Activated T-cell treated with anti-CD3 and anti-CD28 coated beads, Interleukin-2, amount 50 U/mL, for 72 hours (primary cell): ENCODE results near the gene DRD2. TPM values are rescaled to one million over a fixed set of nuclear protein-coding genes. Genes with fewer than 3 reads are reported as not detected.
"Not testable (repeated sequence)": the region's sequence is repeated elsewhere in the genome, so short reads cannot be mapped to it uniquely, and the experiment has no call there.

Source experiments
- ATAC-seq, 2 donors: fragments of 150-1000 bp; cut with Tn5 transposase; replicated peaks in 1 of 2; 2 replicates each; pipeline ENCODE4 v1.10.0; 2021; ENCODE audit warnings: moderate library complexity in 2 of 2, mild to moderate bottlenecking in 1 of 2
- DNase-seq, 2 donors: peaks; one replicate each; pipeline ENCODE4 v3.0.0; 2021 to 2022; ENCODE audit warnings: mixed read lengths in 1 of 2
- H3K27ac Mint-ChIP-seq: one replicate; pipeline ENCODE4 v1.8.0; 2022; ENCODE audit warnings: mild to moderate bottlenecking, moderate library complexity, mixed read lengths
- H3K27me3 Mint-ChIP-seq: one replicate; pipeline ENCODE4 v1.8.0; 2022; ENCODE audit warnings: low read depth, mixed read lengths
- H3K36me3 Mint-ChIP-seq, 2 donors: one replicate each; pipeline ENCODE4 v1.8.0; 2022; ENCODE audit warnings: mixed read lengths in 2 of 2, mild to moderate bottlenecking in 1 of 2; ENCODE audit not compliant: insufficient read depth in 2 of 2
- H3K4me1 Mint-ChIP-seq: one replicate; pipeline ENCODE4 v1.8.0; 2022; ENCODE audit warnings: low read depth, mixed read lengths
- H3K4me3 Mint-ChIP-seq, 2 donors: one replicate each; pipeline ENCODE4 v1.8.0; 2022; ENCODE audit warnings: mild to moderate bottlenecking in 2 of 2, mixed read lengths in 2 of 2, moderate library complexity in 2 of 2
- H3K9me3 Mint-ChIP-seq, 2 donors: one replicate each; pipeline ENCODE4 v1.8.0; 2022; ENCODE audit warnings: mixed read lengths in 2 of 2
- total RNA-seq, 2 donors: library from RNA; stranded (reverse); gene quantifications; one replicate each; pipeline ENCODE4 v1.2.3, GENCODE V29; 2022

DRD2 gene
- total RNA-seq = under 1 TPM; 0.12 to 0.30 TPM

DNA sequence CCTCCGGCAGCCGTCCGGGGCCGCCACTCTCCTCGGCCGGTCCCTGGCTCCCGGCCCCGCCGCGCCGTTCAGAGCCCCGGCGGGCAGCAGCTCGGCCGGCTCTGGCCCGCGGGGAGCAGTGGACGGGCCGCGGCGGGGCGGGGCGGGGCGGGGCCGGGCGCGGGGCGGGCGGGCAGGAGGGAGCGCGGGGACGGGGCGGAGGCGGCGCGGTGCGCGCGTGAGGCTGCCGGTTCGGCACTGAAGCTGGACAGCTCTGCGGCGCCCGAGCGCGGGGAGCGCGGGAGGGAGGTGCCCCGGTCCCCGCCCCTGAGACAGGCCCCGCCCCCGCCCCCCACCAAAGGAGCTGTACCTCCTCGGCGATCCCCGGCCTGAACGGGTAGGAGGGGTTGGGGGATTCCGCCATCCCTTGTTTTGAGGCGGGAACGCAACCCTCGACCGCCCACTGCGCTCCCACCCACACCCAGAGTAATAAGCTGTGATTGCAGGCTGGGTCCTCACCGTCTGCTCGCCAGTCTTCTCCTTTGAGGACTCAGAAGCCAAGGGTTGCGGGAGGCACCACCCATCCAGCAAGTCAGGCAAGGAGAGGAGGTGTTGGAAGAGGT lies at the start of gene DRD2:
TSS of gene DRD2 (minus strand) at position 239 of the 602 bp plus-strand sequence. CDS start 50,747 bp downstream, outside the sequence.
- DNase-seq = no peak
- no peaks in the 10 kb centered on the region for H3K9me3 Mint-ChIP-seq
- H3K27ac Mint-ChIP-seq = no peak within 1 kb of the TSS
- H3K4me1 Mint-ChIP-seq = peaks cover 13% of the 10 kb centered on the region
- peak within 1 kb of the TSS; percentile 68 to 71 for H3K4me3 Mint-ChIP-seq
- no peaks in the 10 kb centered on the region for H3K36me3 Mint-ChIP-seq
- no peak for ATAC-seq
- H3K27me3 Mint-ChIP-seq = peaks cover 68% of the 10 kb centered on the region

DNA sequence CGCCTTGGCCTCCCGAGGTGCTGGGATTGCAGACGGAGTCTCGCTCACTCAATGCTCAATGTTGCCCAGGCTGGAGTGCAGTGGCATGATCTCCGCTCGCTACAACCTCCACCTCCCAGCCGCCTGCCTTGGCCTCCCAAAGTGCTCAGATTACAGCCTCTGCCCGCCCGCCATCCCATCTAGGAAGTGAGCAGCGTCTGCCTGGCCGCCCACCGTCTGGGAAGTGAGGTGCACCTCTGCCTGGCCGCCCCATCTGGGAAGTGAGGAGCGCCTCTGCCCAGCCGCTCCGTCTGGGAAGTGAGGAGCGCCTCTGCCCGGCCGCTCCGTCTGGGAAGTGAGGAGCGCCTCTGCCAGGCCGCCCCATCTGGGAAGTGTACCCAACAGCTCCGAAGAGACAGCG lies 48.7 kb upstream of the DRD2 start:
- not testable (repeated sequence) for DNase-seq

DNA sequence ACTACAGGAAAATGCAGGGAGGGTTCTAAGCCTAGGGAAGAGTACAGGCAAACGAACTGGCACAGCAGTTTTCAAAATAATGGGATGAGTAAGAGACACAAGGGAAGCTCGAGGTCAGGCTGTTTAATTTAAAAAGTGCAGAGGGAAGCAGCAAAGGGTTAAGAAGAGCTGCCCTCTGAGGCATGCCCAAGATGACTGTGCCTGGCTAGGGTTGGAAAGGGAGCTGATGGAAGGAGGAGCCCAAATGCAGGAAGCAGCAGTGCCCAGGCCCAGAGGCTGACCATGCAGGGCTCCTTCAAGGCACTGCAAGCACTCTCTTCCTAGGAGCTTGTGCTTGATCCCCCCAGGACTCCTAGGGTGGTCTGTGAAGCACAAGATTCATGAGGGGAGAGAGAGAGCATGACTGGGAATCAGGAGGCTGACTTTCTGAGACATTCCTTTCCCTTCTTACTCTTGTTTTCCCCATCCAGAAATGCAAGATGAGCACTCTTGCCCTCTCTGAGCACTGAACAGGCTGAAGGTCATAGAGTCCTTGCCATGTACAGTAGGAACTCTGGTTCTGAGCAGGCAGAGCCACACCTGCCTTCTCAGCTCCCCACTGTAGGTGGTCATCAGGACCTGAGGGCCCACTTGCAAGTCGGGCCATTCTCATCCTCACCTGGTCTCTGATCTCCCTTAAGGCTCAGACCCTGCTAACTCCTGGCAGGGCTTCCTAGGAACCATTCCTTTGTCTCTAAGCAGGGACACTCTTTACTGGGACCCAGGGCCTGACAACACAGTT lies 46.7 kb upstream of the DRD2 start:
- Mint-ChIP-seq H3K36me3 (no peaks in the 10 kb centered on the region), H3K4me1 (no peaks in the 10 kb centered on the region), H3K9me3 (no peaks in the 10 kb centered on the region), H3K4me3 (no peak overlapping the region), H3K27me3 (peaks cover 26% of the 10 kb centered on the region), H3K27ac (no peak overlapping the region)
- DNase-seq (no peak), ATAC-seq (no peak)

More for the DNA sequence above, 48.7 kb upstream of the DRD2 start:
- H3K4me1 Mint-ChIP-seq, H3K9me3 Mint-ChIP-seq, H3K36me3 Mint-ChIP-seq, H3K4me3 Mint-ChIP-seq, ATAC-seq, H3K27ac Mint-ChIP-seq: not testable (repeated sequence)
- peaks cover 20% of the 10 kb centered on the region for H3K27me3 Mint-ChIP-seq

DNA sequence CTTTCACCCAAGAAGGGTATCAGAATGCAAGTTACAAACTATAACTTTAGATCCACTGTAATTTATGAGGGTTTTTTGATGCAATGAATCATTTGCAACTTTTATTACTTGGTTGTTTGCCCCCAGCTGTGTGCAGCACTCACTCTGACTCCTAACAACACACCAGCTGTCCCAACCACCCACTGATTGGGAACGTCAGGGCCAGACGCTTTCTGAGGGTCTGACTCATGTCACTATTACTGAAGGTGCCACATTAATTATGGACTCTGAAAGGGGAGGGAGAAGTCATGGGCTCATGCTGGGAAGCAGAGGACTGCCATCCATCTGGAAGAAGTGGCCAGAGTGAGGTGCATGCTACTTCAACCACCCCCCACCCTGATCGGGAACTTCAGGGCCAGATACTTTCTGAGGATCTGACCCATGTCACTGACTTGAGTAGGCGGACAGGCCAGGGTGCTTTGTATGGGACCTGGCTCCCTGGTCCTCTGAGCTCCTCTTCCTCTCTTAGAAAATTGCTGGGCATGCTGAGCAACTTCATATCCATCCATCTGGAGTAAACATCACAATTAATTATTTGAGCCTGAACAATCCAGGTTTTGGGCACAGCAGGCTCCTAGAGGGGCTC lies 44.9 kb upstream of the DRD2 start:
- Mint-ChIP-seq H3K27ac (no peak overlapping the region), H3K4me1 (no peaks in the 10 kb centered on the region)

DNA sequence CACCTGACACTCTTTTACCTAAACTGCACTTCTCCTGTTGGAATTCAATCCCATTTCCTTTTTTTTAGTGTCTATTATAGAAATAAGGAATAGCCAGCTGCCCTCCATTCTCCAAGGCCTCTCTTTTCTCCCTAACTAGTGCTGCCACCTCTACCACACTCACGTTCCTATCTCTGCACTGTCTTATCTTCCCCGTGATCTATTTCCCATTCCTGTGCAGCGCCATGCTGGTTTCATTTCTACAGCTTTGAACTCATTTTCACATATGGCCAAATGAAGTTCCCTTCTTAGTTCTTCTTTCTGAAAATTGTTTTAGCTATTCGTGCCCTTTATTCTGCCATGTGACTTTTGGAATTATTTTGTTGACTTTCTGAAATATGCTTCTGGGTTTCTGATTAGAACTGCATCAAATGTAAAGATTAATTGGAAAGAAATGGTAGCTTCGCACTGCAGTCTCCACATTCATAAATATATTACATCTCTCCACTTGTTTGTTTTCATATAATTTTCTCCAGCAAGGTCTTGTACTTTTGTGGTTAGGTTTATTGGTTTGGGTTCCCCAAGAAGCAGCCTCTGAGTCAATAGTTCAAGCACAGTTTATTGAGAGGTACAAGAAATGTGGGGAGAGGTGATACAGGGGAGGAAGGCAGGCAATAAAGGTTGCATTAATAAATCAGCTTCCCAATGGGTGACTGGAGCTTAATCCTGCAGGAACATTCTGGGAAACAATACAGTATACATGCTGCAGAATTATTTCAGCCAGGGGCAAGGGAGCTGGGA lies 43.7 kb upstream of the DRD2 start:
- Mint-ChIP-seq H3K4me1 (no peaks in the 10 kb centered on the region), H3K27me3 (peaks cover 39% of the 10 kb centered on the region), H3K36me3 (no peaks in the 10 kb centered on the region), H3K9me3 (no peaks in the 10 kb centered on the region), H3K27ac (no peak overlapping the region), H3K4me3 (no peak overlapping the region)
- ATAC-seq (no peak), DNase-seq (no peak)

More for the DNA sequence above, 44.9 kb upstream of the DRD2 start:
- H3K36me3 Mint-ChIP-seq = no peaks in the 10 kb centered on the region
- H3K4me3 Mint-ChIP-seq = no peak overlapping the region
- no peaks in the 10 kb centered on the region for H3K9me3 Mint-ChIP-seq
- ATAC-seq (no peak), DNase-seq (no peak)
- H3K27me3 Mint-ChIP-seq = peaks cover 32% of the 10 kb centered on the region

DNA sequence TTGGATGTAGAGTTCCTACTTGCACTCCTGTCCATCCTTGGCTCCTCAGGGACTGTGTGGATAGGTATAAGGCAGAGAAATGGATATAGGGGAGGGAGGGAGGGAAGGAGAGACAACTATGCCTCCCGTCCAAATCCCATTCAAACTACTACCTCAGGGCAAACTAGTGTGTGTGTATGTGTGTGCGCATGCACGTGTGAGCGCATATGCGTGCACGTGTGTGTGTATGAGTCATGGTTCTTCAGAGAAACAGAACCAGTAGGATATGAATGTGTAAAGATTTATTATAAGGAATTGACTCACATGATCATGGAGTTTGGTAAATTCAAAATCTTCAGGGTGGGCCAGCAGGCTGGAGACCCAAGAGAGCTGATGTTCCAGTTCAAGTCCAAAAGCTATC lies 42.2 kb upstream of the DRD2 start:
- Mint-ChIP-seq H3K9me3 (no peaks in the 10 kb centered on the region), H3K4me1 (no peaks in the 10 kb centered on the region), H3K27me3 (peaks cover 39% of the 10 kb centered on the region), H3K36me3 (no peaks in the 10 kb centered on the region), H3K4me3 (no peak overlapping the region), H3K27ac (no peak overlapping the region)
- no peak for DNase-seq
- no peak for ATAC-seq

DNA sequence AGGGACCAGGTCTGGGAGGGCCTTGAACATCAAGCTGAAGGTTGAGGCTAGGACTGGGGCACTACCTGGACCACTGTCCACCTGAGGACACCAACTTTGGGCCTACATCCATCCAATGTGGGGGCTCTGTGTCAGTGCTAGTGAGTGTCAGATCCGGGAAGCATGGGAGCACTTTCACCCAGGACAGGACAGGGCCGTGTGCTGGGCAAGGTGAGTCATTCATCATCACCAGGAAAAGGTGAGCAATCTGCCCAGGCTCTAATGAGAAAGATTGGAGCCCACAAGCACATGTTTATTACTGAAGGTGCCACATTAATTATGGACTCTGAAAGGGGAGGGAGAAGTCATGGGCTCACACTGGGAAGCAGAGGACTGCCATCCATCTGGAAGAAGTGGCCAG lies 39.7 kb upstream of the DRD2 start:
- H3K4me3 Mint-ChIP-seq = no peak overlapping the region
- ATAC-seq (no peak), DNase-seq (no peak)
- H3K27me3 Mint-ChIP-seq = peaks cover 24% of the 10 kb centered on the region
- no peak overlapping the region for H3K27ac Mint-ChIP-seq
- H3K9me3 Mint-ChIP-seq = no peaks in the 10 kb centered on the region
- no peaks in the 10 kb centered on the region for H3K4me1 Mint-ChIP-seq
- H3K36me3 Mint-ChIP-seq = no peaks in the 10 kb centered on the region

DNA sequence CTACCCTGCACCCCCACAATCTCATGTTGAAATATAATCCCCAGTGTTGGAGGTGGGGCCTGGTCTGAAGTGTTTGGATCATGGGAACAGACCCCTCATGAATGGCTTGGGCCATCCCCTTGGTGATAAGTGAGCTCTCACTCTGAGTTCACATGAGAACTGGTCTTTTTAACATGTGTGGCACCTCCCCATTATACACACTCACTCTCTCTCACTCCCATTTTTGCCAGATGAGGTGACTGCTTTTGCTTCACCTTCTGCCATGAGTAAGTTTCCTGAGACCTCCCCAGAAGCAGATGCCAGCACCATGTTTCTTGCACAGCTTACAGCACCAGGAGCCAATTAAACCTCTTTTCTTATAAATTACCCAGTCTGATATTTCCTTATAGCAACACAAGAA lies 32.1 kb upstream of the DRD2 start:
- no peak for DNase-seq
- H3K27ac Mint-ChIP-seq = no peak overlapping the region
- peaks cover 22% of the 10 kb centered on the region for H3K27me3 Mint-ChIP-seq
- no peaks in the 10 kb centered on the region for H3K9me3 Mint-ChIP-seq
- H3K4me3 Mint-ChIP-seq = no peak overlapping the region
- no peaks in the 10 kb centered on the region for H3K4me1 Mint-ChIP-seq
- H3K36me3 Mint-ChIP-seq = no peaks in the 10 kb centered on the region
- ATAC-seq = no peak

DNA sequence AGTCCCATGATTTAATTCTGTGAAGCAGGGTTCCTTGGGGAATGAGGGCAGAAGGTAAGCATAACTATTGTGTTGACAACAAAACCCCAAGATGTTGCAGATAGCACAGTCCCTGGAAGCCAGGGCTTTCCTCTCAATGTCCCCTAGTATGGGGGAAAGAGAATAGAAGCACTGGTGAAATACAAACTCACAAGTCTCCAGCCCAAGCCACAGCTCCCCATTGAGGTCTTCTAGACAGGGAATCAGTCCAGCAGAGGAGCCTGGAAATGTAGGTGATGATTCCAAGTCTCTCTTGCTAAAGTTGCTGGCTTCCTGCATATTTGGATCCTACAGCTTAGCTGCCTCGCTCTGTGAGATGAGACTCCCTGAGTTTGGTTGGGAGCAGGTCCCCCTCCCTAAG lies 31.7 kb upstream of the DRD2 start:
- no peaks in the 10 kb centered on the region for H3K9me3 Mint-ChIP-seq
- H3K27me3 Mint-ChIP-seq = peaks cover 22% of the 10 kb centered on the region
- no peaks in the 10 kb centered on the region for H3K36me3 Mint-ChIP-seq
- no peak for ATAC-seq
- no peak overlapping the region for H3K27ac Mint-ChIP-seq
- DNase-seq = no peak
- no peak overlapping the region for H3K4me3 Mint-ChIP-seq
- no peaks in the 10 kb centered on the region for H3K4me1 Mint-ChIP-seq

DNA sequence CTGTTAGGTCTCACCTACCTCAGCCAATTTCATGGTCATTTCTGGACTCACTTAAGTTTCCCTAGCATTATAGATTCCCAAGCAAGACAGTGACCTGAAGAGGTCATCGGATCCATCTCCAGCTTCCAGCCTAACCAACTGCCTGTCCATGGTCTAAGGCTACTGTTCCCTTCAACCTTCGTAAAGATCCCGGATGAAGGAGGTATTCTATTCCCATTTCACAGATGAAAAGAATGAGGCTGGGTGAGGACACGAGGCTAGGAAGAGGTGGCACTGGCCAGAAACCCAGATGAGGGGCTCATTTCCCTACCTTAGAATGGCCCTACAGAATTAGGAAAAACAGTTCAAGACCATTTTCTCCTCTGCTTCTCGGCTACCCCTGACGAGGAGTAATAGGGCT lies 31.3 kb upstream of the DRD2 start:
- Mint-ChIP-seq H3K27ac (no peak overlapping the region), H3K27me3 (peaks cover 22% of the 10 kb centered on the region), H3K36me3 (no peaks in the 10 kb centered on the region), H3K9me3 (no peaks in the 10 kb centered on the region), H3K4me1 (no peaks in the 10 kb centered on the region), H3K4me3 (no peak overlapping the region)
- ATAC-seq = no peak
- DNase-seq = no peak

DNA sequence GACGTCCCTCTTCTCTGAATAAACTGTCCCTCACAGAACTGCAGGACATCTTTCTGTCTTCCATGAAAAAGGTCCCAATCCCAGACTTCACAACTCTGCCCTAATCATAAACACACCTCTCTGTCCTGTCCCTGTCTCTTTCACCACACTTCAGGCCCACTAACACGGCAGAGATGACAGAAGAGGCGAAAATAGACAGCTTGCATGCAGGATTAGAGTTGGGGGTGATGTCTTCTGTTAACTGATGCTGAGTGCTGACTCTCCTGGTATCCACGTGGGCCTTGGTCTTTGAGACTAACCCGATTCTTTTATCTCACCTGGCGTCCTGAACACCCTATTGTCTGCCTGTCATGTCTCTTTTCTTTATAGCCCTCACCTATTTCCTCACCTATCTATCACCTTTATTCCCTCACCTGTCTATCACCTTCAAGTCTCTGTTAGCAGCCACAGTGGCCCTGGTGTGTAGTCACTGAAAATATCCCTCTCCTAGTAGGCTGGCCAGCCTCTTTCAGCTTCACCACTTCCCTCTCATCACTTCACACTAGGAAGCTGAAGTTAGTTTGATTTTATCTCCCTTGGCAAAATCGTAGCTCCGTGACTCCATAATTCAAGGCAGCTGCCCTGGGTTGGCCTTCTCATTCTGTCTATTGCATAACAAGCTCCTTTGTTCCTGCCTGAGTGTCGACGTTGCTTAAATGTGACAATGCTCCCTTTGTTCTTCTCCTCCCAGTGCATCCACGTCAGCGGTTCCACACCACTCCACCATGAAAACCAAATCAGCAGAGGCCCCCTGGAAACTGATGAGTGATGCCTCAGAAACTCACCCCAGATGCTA lies 30.6 kb upstream of the DRD2 start:
- Mint-ChIP-seq H3K36me3 (no peaks in the 10 kb centered on the region), H3K27me3 (peaks cover 22% of the 10 kb centered on the region), H3K9me3 (no peaks in the 10 kb centered on the region), H3K4me1 (no peaks in the 10 kb centered on the region), H3K4me3 (no peak overlapping the region), H3K27ac (no peak overlapping the region)
- ATAC-seq = no peak
- DNase-seq = no peak

DNA sequence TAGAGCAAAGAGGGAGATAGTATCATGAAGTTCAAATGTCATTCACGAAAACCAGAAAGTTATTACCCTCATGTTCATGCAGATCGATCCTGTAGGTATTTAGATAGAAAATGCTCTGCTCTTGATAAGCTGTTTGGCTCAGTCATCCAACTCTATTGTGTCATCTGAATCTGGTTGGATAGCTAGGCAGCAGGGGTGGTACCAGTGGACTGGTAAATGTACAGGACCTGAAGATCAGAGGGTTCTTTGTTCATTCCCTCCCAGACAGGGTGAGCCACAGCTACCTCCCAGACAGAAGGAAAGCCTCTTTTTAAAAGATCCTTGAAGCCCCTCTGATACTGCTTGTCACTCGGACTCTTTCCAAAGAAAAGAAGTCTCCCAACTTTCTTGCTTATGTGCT lies 29.8 kb upstream of the DRD2 start:
- peaks cover 22% of the 10 kb centered on the region for H3K27me3 Mint-ChIP-seq
- no peaks in the 10 kb centered on the region for H3K4me1 Mint-ChIP-seq
- ATAC-seq = no peak
- no peak overlapping the region for H3K4me3 Mint-ChIP-seq
- no peaks in the 10 kb centered on the region for H3K9me3 Mint-ChIP-seq
- H3K36me3 Mint-ChIP-seq = no peaks in the 10 kb centered on the region
- no peak overlapping the region for H3K27ac Mint-ChIP-seq
- DNase-seq = no peak
